Testis (tissue), 2 donors: ENCODE measurements around the gene DENND5B.

ENCODE experiments used
- POLR2A ChIP-seq: fragments of 450-650 bp; IDR thresholded peaks from one replicate; pipeline ENCODE4 v1.6.1; 2017; ENCODE audit warnings: antibody characterized with exemption, mild to moderate bottlenecking, moderate library complexity
- TF ChIP-seq, protein P1 (sequence below), 3 experiments: fragments of 450-650 bp in 2 of 3; fragments of 200-600 bp in 1 of 3; sonication (generic) in 1 of 3; IDR thresholded peaks; one replicate each; pipeline ENCODE4 v1.5.1; 2016 to 2019; ENCODE audit warnings: antibody characterized with exemption in 3 of 3, mild to moderate bottlenecking in 2 of 3, moderate library complexity in 1 of 3

DNA sequence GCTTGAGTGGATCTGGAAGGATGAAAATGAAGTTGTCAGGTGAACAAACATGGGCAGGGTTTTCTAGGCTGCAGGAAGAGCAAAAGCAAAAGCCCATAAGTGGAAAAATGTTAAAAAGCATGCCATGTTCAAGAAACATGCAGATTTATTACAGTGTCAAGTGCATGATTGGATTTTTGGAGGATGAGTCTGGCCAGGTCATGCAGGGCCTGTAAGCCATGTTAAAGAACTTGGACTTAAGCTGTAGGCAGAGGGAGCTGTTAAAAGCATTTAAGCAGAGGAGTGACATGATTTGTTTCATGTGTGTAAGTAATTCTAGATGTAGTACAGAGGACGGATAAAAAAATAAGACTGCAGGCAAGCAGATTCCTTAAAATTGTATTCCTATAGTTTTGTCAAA lies 248.7 kb downstream of the DENND5B start:
- no peak for TF ChIP-seq POLR2A
- TF ChIP-seq, protein P1, sequence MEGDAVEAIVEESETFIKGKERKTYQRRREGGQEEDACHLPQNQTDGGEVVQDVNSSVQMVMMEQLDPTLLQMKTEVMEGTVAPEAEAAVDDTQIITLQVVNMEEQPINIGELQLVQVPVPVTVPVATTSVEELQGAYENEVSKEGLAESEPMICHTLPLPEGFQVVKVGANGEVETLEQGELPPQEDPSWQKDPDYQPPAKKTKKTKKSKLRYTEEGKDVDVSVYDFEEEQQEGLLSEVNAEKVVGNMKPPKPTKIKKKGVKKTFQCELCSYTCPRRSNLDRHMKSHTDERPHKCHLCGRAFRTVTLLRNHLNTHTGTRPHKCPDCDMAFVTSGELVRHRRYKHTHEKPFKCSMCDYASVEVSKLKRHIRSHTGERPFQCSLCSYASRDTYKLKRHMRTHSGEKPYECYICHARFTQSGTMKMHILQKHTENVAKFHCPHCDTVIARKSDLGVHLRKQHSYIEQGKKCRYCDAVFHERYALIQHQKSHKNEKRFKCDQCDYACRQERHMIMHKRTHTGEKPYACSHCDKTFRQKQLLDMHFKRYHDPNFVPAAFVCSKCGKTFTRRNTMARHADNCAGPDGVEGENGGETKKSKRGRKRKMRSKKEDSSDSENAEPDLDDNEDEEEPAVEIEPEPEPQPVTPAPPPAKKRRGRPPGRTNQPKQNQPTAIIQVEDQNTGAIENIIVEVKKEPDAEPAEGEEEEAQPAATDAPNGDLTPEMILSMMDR (IDR thresholded peaks at IDR 0.05), result no peak
